SU-DHL-6 (cell line): ENCODE measurements around the gene CEACAM6.

ENCODE experiments used
- H2AFZ ChIP-seq: fragments of 200-600 bp; sonication (generic); 2 replicates; pipeline ENCODE4 v1.6.1; 2014; ENCODE audit warnings: low read depth, mild to moderate bottlenecking, moderate library complexity, mixed read lengths, antibody characterized with exemption, low read length; ENCODE audit not compliant: severe bottlenecking
- H3F3A ChIP-seq: fragments of 200-600 bp; shearing (Covaris generic); 2 replicates; pipeline ENCODE4 v1.6.0; 2016; ENCODE audit warnings: antibody characterized with exemption, mild to moderate bottlenecking; ENCODE audit not compliant: insufficient read depth
- H3K27ac ChIP-seq: fragments of 200-600 bp; sonication (generic); 2 replicates; pipeline ENCODE4 v1.5.1; 2016; ENCODE audit warnings: low read depth, mild to moderate bottlenecking, low read length, moderate library complexity, mixed read lengths
- H3K27me3 ChIP-seq: fragments of 200-600 bp; sonication (generic), shearing (Covaris generic); 2 replicates; pipeline ENCODE4 v1.6.0; 2014; ENCODE audit warnings: mild to moderate bottlenecking, low read length
- H3K36me3 ChIP-seq: fragments of 200-600 bp; sonication (generic); 2 replicates; pipeline ENCODE4 v1.6.1; 2014; ENCODE audit warnings: mild to moderate bottlenecking, low read length, mixed read lengths
- H3K4me2 ChIP-seq: fragments of 300-600, 200-600 bp; shearing (Covaris generic), sonication (generic); 2 replicates; pipeline ENCODE4 v1.6.0; 2014; ENCODE audit warnings: low read length, low read depth, mild to moderate bottlenecking; ENCODE audit not compliant: poor library complexity, severe bottlenecking
- H3K4me3 ChIP-seq: fragments of 200-600 bp; sonication (generic); 2 replicates; pipeline ENCODE4 v1.5.1; 2014; ENCODE audit warnings: antibody characterized with exemption, low read length, mild to moderate bottlenecking, mixed read lengths; ENCODE audit not compliant: insufficient read depth, poor library complexity, severe bottlenecking
- H3K79me2 ChIP-seq: fragments of 200-600 bp; sonication (generic); 2 replicates; pipeline ENCODE4 v1.6.1; 2014; ENCODE audit warnings: mild to moderate bottlenecking, low read length, moderate library complexity; ENCODE audit not compliant: insufficient read depth
- H3K9ac ChIP-seq: fragments of 200-600 bp; sonication (generic); 2 replicates; pipeline ENCODE4 v1.7.0; 2014; ENCODE audit warnings: mild to moderate bottlenecking, low read length
- H3K9me2 ChIP-seq: fragments of 200-600 bp; sonication (generic); replicated peaks from 2 replicates; pipeline ENCODE4 v1.6.1; 2014; ENCODE audit warnings: low read length; ENCODE audit not compliant: insufficient read depth
- H3K9me3 ChIP-seq: fragments of 200-600 bp; sonication (generic); 2 replicates; pipeline ENCODE4 v1.6.1; 2014; ENCODE audit warnings: low read length, mixed read lengths; ENCODE audit not compliant: insufficient read depth
- H4K20me1 ChIP-seq: fragments of 200-600 bp; sonication (generic); 2 replicates; pipeline ENCODE4 v1.6.1; 2014; ENCODE audit warnings: low read depth, mild to moderate bottlenecking, antibody characterized with exemption, low read length, moderate library complexity, mixed read lengths
- CTCF ChIP-seq: fragments of 200-600 bp; sonication (generic); IDR thresholded peaks from one replicate; pipeline ENCODE4 v1.5.1; 2017; ENCODE audit warnings: antibody characterized with exemption, mild to moderate bottlenecking, low read length, moderate library complexity; ENCODE audit not compliant: insufficient read depth, poor library complexity, severe bottlenecking
- EZH2phosphoT487 ChIP-seq: fragments of 200-600 bp; sonication (generic), shearing (Covaris generic); conservative IDR thresholded peaks from 2 replicates; pipeline ENCODE4 v1.6.1; 2018; ENCODE audit warnings: mild to moderate bottlenecking, antibody characterized with exemption, low read length, moderate library complexity, mixed read lengths

Gene CEACAM6

GRCh38 chr19:41815301-41815700, 60.0 kb downstream of the CEACAM6 start:
- Histone ChIP-seq H3K9me2 (no peaks in the 10 kb centered on the region), H3K79me2 (no peaks in the 10 kb centered on the region), H4K20me1 (no peaks in the 10 kb centered on the region), H3K27me3 (no peaks in the 10 kb centered on the region; the same call in 1 of the 2 replicates), H3K27ac (no peak overlapping the region), H3K4me2 (no peak overlapping the region), H3K9ac (no peak overlapping the region), H3K9me3 (no peaks in the 10 kb centered on the region), H2AFZ (no peak overlapping the region), H3F3A (no peaks in the 10 kb centered on the region), H3K36me3 (no peaks in the 10 kb centered on the region), H3K4me3 (no peak overlapping the region)
- no peak for TF ChIP-seq CTCF
- TF ChIP-seq EZH2phosphoT487 = no peak

DNA sequence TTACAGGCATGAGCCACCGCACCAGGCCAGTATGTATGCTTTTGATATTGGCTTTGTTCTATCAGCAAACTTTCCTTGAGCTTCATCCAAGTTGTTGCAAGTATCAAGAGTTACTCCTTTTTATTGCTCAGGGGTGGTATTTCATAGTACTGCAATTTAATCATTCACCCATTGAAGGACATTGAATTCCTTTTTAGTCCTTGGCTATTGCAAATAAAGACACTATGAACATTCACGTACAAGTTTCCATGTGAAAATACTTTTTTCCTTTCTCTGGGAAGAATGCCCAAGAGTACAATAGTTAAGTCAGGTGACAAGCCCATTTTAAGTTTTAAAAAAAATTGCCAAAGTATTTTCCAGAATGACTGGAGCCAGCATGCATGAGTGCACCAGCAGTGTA, 61.4 kb downstream of the CEACAM6 start:
- H3K27me3 ChIP-seq = no peaks in the 10 kb centered on the region; the same call in 1 of the 2 replicates
- H3K79me2 ChIP-seq = no peaks in the 10 kb centered on the region
- H3K9me3 ChIP-seq = no peaks in the 10 kb centered on the region
- H3K36me3 ChIP-seq = no peaks in the 10 kb centered on the region
- H3K4me2 ChIP-seq = no peak overlapping the region
- no peak overlapping the region for H3K4me3 ChIP-seq
- TF ChIP-seq EZH2phosphoT487 (no peak), CTCF (no peak)
- H3K27ac ChIP-seq = no peak overlapping the region
- no peaks in the 10 kb centered on the region for H3K9me2 ChIP-seq
- no peaks in the 10 kb centered on the region for H3F3A ChIP-seq
- H2AFZ ChIP-seq = no peak overlapping the region
- H4K20me1 ChIP-seq = no peaks in the 10 kb centered on the region
- no peak overlapping the region for H3K9ac ChIP-seq

- H2AFZ ChIP-seq = no peak overlapping the region
Measured at GRCh38 chr19:41821003-41821735, 65.8 kb downstream of the CEACAM6 start.

More at GRCh38 chr19:41821003-41821735, 65.8 kb downstream of the CEACAM6 start:
- H3K27ac ChIP-seq = no peak overlapping the region
- no peaks in the 10 kb centered on the region for H3K79me2 ChIP-seq
- H4K20me1 ChIP-seq = no peaks in the 10 kb centered on the region
- H3K9me3 ChIP-seq = no peaks in the 10 kb centered on the region
- H3F3A ChIP-seq = no peaks in the 10 kb centered on the region
- H3K4me2 ChIP-seq = no peak overlapping the region
- no peaks in the 10 kb centered on the region; the same call in 1 of the 2 replicates for H3K27me3 ChIP-seq
- TF ChIP-seq CTCF = peak; percentile 64
- TF ChIP-seq EZH2phosphoT487 = no peak
- no peak overlapping the region for H3K4me3 ChIP-seq
- no peak overlapping the region for H3K9ac ChIP-seq
- H3K36me3 ChIP-seq = no peaks in the 10 kb centered on the region
- H3K9me2 ChIP-seq = no peaks in the 10 kb centered on the region
